ENCODE data around the gene CBX1.

CBX1 gene

GRCh38 chr17:48123776-48124388, 22.6 kb upstream of the CBX1 start:
- Histone ChIP-seq H3K36me3 (ENCODE audit: low read depth) (peaks cover 30% of the 10 kb centered on the region), H3K4me3 (ENCODE audit: severe bottlenecking) (no peak overlapping the region), H3K27ac (ENCODE audit: poor library complexity, severe bottlenecking) (no peak overlapping the region), H3K27me3 (ENCODE audit: insufficient read depth, poor library complexity, severe bottlenecking) (no peaks in the 10 kb centered on the region), H3K9me3 (ENCODE audit: severe bottlenecking) (no peaks in the 10 kb centered on the region), H3K4me1 (ENCODE audit: insufficient read depth, poor library complexity, severe bottlenecking) (peaks cover 16% of the 10 kb centered on the region)
- DNase-seq (ENCODE audit: low spot score) (no peak), ATAC-seq (ENCODE audit: low read depth) (no peak)
- no peak for TF ChIP-seq CTCF (IDR thresholded peaks at IDR 0.05; ENCODE audit: poor library complexity, severe bottlenecking)

GRCh38 chr17:48123111-48123510, 21.8 kb upstream of the CBX1 start:
- Histone ChIP-seq H3K9me3 (ENCODE audit: severe bottlenecking) (no peaks in the 10 kb centered on the region), H3K36me3 (ENCODE audit: low read depth) (peaks cover 38% of the 10 kb centered on the region), H3K4me1 (ENCODE audit: insufficient read depth, poor library complexity, severe bottlenecking) (peaks cover 15% of the 10 kb centered on the region), H3K27me3 (ENCODE audit: insufficient read depth, poor library complexity, severe bottlenecking) (no peaks in the 10 kb centered on the region), H3K4me3 (ENCODE audit: severe bottlenecking) (no peak overlapping the region), H3K27ac (ENCODE audit: poor library complexity, severe bottlenecking) (no peak overlapping the region)
- TF ChIP-seq CTCF (IDR thresholded peaks at IDR 0.05; ENCODE audit: poor library complexity, severe bottlenecking) = no peak
- ATAC-seq (ENCODE audit: low read depth) (no peak), DNase-seq (ENCODE audit: low spot score) (no peak)

- ATAC-seq (ENCODE audit: low read depth) = no peak
- Histone ChIP-seq H3K4me3 (ENCODE audit: severe bottlenecking) (no peak overlapping the region), H3K27me3 (ENCODE audit: insufficient read depth, poor library complexity, severe bottlenecking) (no peaks in the 10 kb centered on the region), H3K36me3 (ENCODE audit: low read depth) (peaks cover 42% of the 10 kb centered on the region), H3K4me1 (ENCODE audit: insufficient read depth, poor library complexity, severe bottlenecking) (peaks cover 11% of the 10 kb centered on the region), H3K27ac (ENCODE audit: poor library complexity, severe bottlenecking) (no peak overlapping the region), H3K9me3 (ENCODE audit: severe bottlenecking) (no peaks in the 10 kb centered on the region)
- DNase-seq (ENCODE audit: low spot score) = no peak
- TF ChIP-seq CTCF (IDR thresholded peaks at IDR 0.05; ENCODE audit: poor library complexity, severe bottlenecking) = no peak
These were observed 21.4 kb upstream of the CBX1 start for GRCh38 chr17:48122665-48123045.

- TF ChIP-seq CTCF (IDR thresholded peaks at IDR 0.05; ENCODE audit: poor library complexity, severe bottlenecking) = no peak
- ATAC-seq (ENCODE audit: low read depth) = no peak
- H3K36me3 ChIP-seq (ENCODE audit: low read depth) = peaks cover 46% of the 10 kb centered on the region
These were observed 20.8 kb upstream of the CBX1 start for GRCh38 chr17:48121923-48122664.

GRCh38 chr17:48113201-48113676, 12.0 kb upstream of the CBX1 start:
- DNase-seq (ENCODE audit: low spot score) (no peak), ATAC-seq (ENCODE audit: low read depth) (no peak)
- TF ChIP-seq CTCF (IDR thresholded peaks at IDR 0.05; ENCODE audit: poor library complexity, severe bottlenecking) = no peak
- Histone ChIP-seq H3K27me3 (ENCODE audit: insufficient read depth, poor library complexity, severe bottlenecking) (no peaks in the 10 kb centered on the region), H3K36me3 (ENCODE audit: low read depth) (peaks cover 37% of the 10 kb centered on the region), H3K27ac (ENCODE audit: poor library complexity, severe bottlenecking) (no peak overlapping the region), H3K9me3 (ENCODE audit: severe bottlenecking) (no peaks in the 10 kb centered on the region), H3K4me3 (ENCODE audit: severe bottlenecking) (no peak overlapping the region), H3K4me1 (ENCODE audit: insufficient read depth, poor library complexity, severe bottlenecking) (no peaks in the 10 kb centered on the region)

More at GRCh38 chr17:48121923-48122664, 20.8 kb upstream of the CBX1 start:
- Histone ChIP-seq H3K4me3 (ENCODE audit: severe bottlenecking) (no peak overlapping the region), H3K27ac (ENCODE audit: poor library complexity, severe bottlenecking) (no peak overlapping the region), H3K4me1 (ENCODE audit: insufficient read depth, poor library complexity, severe bottlenecking) (peaks cover 5% of the 10 kb centered on the region), H3K9me3 (ENCODE audit: severe bottlenecking) (no peaks in the 10 kb centered on the region), H3K27me3 (ENCODE audit: insufficient read depth, poor library complexity, severe bottlenecking) (no peaks in the 10 kb centered on the region)
- DNase-seq (ENCODE audit: low spot score) = no peak
